Measurements from ENCODE around the gene GPC5. TPM values are rescaled to one million over a fixed set of nuclear protein-coding genes. Genes with fewer than 3 reads are reported as not detected.

The GPC5 gene
- total and polyA plus RNA-seq, 2 of the 13 experiments (the other 11 are each of a cell fraction or from before 2014, with no cell fraction given) = 0.02 to 0.07 TPM

DNA sequence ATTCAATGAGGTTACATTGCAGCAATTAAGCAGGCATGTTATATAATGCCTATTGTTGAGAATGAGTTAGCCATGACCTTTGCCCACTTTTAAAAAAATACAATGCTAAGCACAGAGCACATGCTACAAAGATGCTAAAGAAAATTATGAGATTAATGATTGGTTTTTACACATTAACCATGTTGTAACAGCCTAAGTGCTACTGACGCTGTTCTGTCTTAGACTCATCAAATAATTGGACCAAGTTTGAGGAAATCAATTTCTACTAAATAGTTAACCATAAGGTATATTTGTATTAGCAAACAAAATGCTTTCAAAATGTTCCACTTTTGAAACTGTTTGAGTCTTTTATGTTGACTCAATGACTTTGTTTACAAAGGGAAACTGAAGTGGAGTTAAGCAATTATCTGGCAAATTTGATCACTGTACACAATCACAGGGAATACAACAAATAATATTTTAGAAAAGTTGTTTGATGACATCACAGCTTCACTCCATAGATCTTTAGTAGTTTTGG lies 36.6 kb upstream of the GPC5 start (continued):
- no peak for TF ChIP-seq YEATS2 (CRISPR knock-in tag; IDR thresholded peaks at IDR 0.05; ENCODE audit: borderline replicate concordance)
- no peak for TF ChIP-seq ZNF432 (CRISPR knock-in tag; IDR thresholded peaks at IDR 0.05; ENCODE audit: borderline replicate concordance)

- ChIA-PET CTCF (ENCODE audit: low intra/inter-chr PET ratio, low total read pairs) (no interaction called here), POLR2A (no interaction called here)
- H3K27ac ChIP-seq (ENCODE audit: extremely low read length, insufficient read depth, low read length) = peak overlapping the region; percentile 82
- no peak overlapping the region for H3K9ac ChIP-seq (ENCODE audit: insufficient read depth, low read depth, low read length)
- no peaks in the 10 kb centered on the region for H4K20me1 ChIP-seq (ENCODE audit: insufficient read depth, low read length)
- BruUV-seq (replicated peaks) = no TSS peak
- H3K79me2 ChIP-seq (ENCODE audit: insufficient read depth, low read length) = no peaks in the 10 kb centered on the region
- peaks cover 60% of the 10 kb centered on the region for H3K4me1 ChIP-seq (ENCODE audit: insufficient read depth, low read length)
- 24% methylated on average over 1 of the region's 1 CpG for WGBS (ENCODE audit: low lambda C conversion rate)
- H2AFZ ChIP-seq (ENCODE audit: low read length) = no peak overlapping the region
- in situ Hi-C loops (cut with HindIII; ENCODE audit: extremely low pct_ligation_motif_present, low pct_unique_long_range_greater_than_20kb) (no loop called here), intact Hi-C loops (cut with micrococcal nuclease; ENCODE audit: unreplicated experiment) (loop anchor here (1.0 to 2.0 kb wide), 2 partner anchors 10 to 14 kb away; no protein-coding TSS in a partner anchor)
- DNase-seq (ENCODE audit: low spot score) (peak; percentile 71), ATAC-seq (peak; percentile 51), FAIRE-seq (peak; percentile 56)
- H3K27me3 ChIP-seq (ENCODE audit: control insufficient read depth in 1 of 2, insufficient read depth in 2 of 2, low read length in 2 of 2) = no peaks in the 10 kb centered on the region
- H3K4me3 ChIP-seq (replicated peaks in 1 of 3; ENCODE audit: insufficient read depth in 1 of 3, low read depth in 2 of 3, low read length in 3 of 3) = peak overlapping the region in 1 of 3 experiments; percentile 17; a peak in 1 of 6 replicates
- peak overlapping the region; percentile 50 for H3K4me2 ChIP-seq (ENCODE audit: low read depth, low read length)
- no peaks in the 10 kb centered on the region; a peak in 1 of 5 replicates for H3K36me3 ChIP-seq (replicated peaks in 1 of 2; ENCODE audit: control insufficient read depth in 1 of 2, insufficient read depth in 2 of 2, low read length in 2 of 2)
- no peaks in the 10 kb centered on the region for H3K9me3 ChIP-seq (ENCODE audit: low read length)
- TF ChIP-seq ZNF747 (CRISPR knock-in tag; IDR thresholded peaks at IDR 0.05; ENCODE audit: borderline replicate concordance) = no peak
- peak; percentile 68 for TF ChIP-seq GATAD2A (CRISPR knock-in tag; IDR thresholded peaks at IDR 0.05)
- TF ChIP-seq GZF1 (CRISPR knock-in tag; IDR thresholded peaks at IDR 0.05) = no peak
- TF ChIP-seq, protein P1, sequence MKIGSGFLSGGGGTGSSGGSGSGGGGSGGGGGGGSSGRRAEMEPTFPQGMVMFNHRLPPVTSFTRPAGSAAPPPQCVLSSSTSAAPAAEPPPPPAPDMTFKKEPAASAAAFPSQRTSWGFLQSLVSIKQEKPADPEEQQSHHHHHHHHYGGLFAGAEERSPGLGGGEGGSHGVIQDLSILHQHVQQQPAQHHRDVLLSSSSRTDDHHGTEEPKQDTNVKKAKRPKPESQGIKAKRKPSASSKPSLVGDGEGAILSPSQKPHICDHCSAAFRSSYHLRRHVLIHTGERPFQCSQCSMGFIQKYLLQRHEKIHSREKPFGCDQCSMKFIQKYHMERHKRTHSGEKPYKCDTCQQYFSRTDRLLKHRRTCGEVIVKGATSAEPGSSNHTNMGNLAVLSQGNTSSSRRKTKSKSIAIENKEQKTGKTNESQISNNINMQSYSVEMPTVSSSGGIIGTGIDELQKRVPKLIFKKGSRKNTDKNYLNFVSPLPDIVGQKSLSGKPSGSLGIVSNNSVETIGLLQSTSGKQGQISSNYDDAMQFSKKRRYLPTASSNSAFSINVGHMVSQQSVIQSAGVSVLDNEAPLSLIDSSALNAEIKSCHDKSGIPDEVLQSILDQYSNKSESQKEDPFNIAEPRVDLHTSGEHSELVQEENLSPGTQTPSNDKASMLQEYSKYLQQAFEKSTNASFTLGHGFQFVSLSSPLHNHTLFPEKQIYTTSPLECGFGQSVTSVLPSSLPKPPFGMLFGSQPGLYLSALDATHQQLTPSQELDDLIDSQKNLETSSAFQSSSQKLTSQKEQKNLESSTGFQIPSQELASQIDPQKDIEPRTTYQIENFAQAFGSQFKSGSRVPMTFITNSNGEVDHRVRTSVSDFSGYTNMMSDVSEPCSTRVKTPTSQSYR (CRISPR knock-in tag; IDR thresholded peaks at IDR 0.05; ENCODE audit: borderline replicate concordance) = peak; percentile 11; the same call in 1 of the 2 replicates
- peak; percentile 84 for TF ChIP-seq HNF4A (CRISPR knock-in tag; IDR thresholded peaks at IDR 0.05)
- TF ChIP-seq, protein P2, sequence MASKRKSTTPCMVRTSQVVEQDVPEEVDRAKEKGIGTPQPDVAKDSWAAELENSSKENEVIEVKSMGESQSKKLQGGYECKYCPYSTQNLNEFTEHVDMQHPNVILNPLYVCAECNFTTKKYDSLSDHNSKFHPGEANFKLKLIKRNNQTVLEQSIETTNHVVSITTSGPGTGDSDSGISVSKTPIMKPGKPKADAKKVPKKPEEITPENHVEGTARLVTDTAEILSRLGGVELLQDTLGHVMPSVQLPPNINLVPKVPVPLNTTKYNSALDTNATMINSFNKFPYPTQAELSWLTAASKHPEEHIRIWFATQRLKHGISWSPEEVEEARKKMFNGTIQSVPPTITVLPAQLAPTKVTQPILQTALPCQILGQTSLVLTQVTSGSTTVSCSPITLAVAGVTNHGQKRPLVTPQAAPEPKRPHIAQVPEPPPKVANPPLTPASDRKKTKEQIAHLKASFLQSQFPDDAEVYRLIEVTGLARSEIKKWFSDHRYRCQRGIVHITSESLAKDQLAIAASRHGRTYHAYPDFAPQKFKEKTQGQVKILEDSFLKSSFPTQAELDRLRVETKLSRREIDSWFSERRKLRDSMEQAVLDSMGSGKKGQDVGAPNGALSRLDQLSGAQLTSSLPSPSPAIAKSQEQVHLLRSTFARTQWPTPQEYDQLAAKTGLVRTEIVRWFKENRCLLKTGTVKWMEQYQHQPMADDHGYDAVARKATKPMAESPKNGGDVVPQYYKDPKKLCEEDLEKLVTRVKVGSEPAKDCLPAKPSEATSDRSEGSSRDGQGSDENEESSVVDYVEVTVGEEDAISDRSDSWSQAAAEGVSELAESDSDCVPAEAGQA (IDR thresholded peaks at IDR 0.05; ENCODE audit: low read depth) = no peak
- TF ChIP-seq, protein P2 (CRISPR knock-in tag; IDR thresholded peaks at IDR 0.05; ENCODE audit: borderline replicate concordance) = no peak
- TF ChIP-seq ELF4 (CRISPR knock-in tag; IDR thresholded peaks at IDR 0.05; ENCODE audit: borderline replicate concordance) = no peak
- TF ChIP-seq, protein P3, sequence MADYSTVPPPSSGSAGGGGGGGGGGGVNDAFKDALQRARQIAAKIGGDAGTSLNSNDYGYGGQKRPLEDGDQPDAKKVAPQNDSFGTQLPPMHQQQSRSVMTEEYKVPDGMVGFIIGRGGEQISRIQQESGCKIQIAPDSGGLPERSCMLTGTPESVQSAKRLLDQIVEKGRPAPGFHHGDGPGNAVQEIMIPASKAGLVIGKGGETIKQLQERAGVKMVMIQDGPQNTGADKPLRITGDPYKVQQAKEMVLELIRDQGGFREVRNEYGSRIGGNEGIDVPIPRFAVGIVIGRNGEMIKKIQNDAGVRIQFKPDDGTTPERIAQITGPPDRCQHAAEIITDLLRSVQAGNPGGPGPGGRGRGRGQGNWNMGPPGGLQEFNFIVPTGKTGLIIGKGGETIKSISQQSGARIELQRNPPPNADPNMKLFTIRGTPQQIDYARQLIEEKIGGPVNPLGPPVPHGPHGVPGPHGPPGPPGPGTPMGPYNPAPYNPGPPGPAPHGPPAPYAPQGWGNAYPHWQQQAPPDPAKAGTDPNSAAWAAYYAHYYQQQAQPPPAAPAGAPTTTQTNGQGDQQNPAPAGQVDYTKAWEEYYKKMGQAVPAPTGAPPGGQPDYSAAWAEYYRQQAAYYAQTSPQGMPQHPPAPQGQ (CRISPR knock-in tag; IDR thresholded peaks at IDR 0.05; ENCODE audit: borderline replicate concordance) = no peak
- peak; percentile 42; the same call in 1 of the 2 replicates for TF ChIP-seq MIER3 (CRISPR knock-in tag; IDR thresholded peaks at IDR 0.05; ENCODE audit: borderline replicate concordance)
These were observed 35.5 kb upstream of the GPC5 start for GRCh38 chr13:91362908-91363307.

All from HepG2 (cell line).